Right lobe of liver (tissue), 6 donors: ENCODE data around the gene HSP90AB1. TPM values are rescaled to one million over a fixed set of nuclear protein-coding genes. Genes with fewer than 3 reads are reported as not detected.

Experiments
- ATAC-seq, 4 donors: fragments of 200-7000 bp; cut with Tn5 transposase; one replicate each; pipeline ENCODE4 v1.9.1; 2020; ENCODE audit warnings: mild to moderate bottlenecking in 4 of 4, moderate library complexity in 4 of 4
- DNase-seq, 3 donors: peaks; one replicate each; pipeline ENCODE4 v3.0.0-alpha.2; 2020
- H3K27ac ChIP-seq, 3 donors: fragments of 200-600 bp; one replicate each; pipeline ENCODE4 v1.8.0; 2022
- H3K27me3 ChIP-seq, 2 donors: fragments of 200-600 bp; one replicate each; pipeline ENCODE4 v1.8.0; 2022
- H3K36me3 ChIP-seq, 4 donors: fragments of 200-600 bp; sonication (generic) in 1 of 4; one replicate each; pipeline versions ENCODE4 v1.5.1 to v1.8.0; 2017 to 2022; ENCODE audit warnings: control low read depth in 1 of 4
- H3K4me1 ChIP-seq, 4 donors: fragments of 200-600 bp; sonication (generic) in 1 of 4; one replicate each; pipeline versions ENCODE4 v1.5.1 to v1.8.0; 2017 to 2022; ENCODE audit warnings: control low read depth in 1 of 4
- H3K4me3 ChIP-seq, 3 donors: fragments of 200-600 bp; one replicate each; pipeline ENCODE4 v1.8.0; 2022
- H3K9me3 ChIP-seq, 4 donors: fragments of 200-600 bp; sonication (generic) in 1 of 4; one replicate each; pipeline versions ENCODE4 v1.5.1 to v1.8.0; 2017 to 2022; ENCODE audit warnings: control low read depth in 1 of 4
- CTCF ChIP-seq, 4 donors: fragments of 200-600 bp in 3 of 4; fragments of 450-650 bp in 1 of 4; IDR thresholded peaks; one replicate each; pipeline versions ENCODE4 v1.5.1 to v1.8.0; 2016 to 2022; ENCODE audit warnings: antibody characterized with exemption in 4 of 4, mild to moderate bottlenecking in 2 of 4
- POLR2A ChIP-seq: fragments of 450-650 bp; IDR thresholded peaks from one replicate; pipeline ENCODE4 v1.6.1; 2017; ENCODE audit warnings: antibody characterized with exemption, mild to moderate bottlenecking
- WGBS: methylation state at CpG from one replicate; pipeline ENCODE4 v1.1.6; 2018; ENCODE audit warnings: low coverage, low lambda C conversion rate; ENCODE audit not compliant: insufficient coverage; ENCODE audit errors: missing lambda C conversion rate; 5-methylcytosine and 5-hydroxymethylcytosine counted together
- intact Hi-C, 2 donors: fragments of 100-400 bp; cut with DNase I; formaldehyde crosslinking; loops; one replicate each; pipeline versions ENCODE4 v1.11.2 to v1.14.1; 2022
- total RNA-seq, 6 experiments: library from RNA; depleted of rRNA in 2 of 6; stranded (reverse); fragments of >200 nt in 2 of 6; fragmentation: NEBNext Ultra II Directional in 3 of 6; extraction: Animal tissue kit (Norgen Biotek cat#: 25700) in 3 of 6; gene quantifications; one replicate each; pipeline versions ENCODE4 v1.1.0 to v1.2.4, GENCODE V29; 2016 to 2023
- donor health status: DM: no; HTN: yes; CAD: no.
- donor health status: DM: no; HTN: no; CAD: no.
- donor health status: DM: no; HTN: no; CAD: no.
- donor health status: DM: no; HTN: yes; CAD: no.
- donor health status: DM: no; HTN: yes; CAD: no.

Gene HSP90AB1
- total RNA-seq, 6 experiments from 2014 or later, result 183 to 566 (median 345) TPM

GRCh38 chr6:44201638-44202303 lies 45.1 kb upstream of the HSP90AB1 start:
- no peak for DNase-seq
- Histone ChIP-seq H3K9me3 (no peaks in the 10 kb centered on the region), H3K4me1 (no peaks in the 10 kb centered on the region), H3K36me3 (no peaks in the 10 kb centered on the region), H3K4me3 (no peak overlapping the region), H3K27ac (no peak overlapping the region), H3K27me3 (no peaks in the 10 kb centered on the region)
- ATAC-seq, result peak in 2 of 4 donors; percentile 13 to 46
- 65% methylated on average over 6 of the region's 11 CpGs for WGBS
- TF ChIP-seq POLR2A, result no peak
- TF ChIP-seq CTCF (IDR thresholded peaks at IDR 0.05), result no peak
- intact Hi-C loops, result no loop called here

GRCh38 chr6:44202332-44202971 lies 44.4 kb upstream of the HSP90AB1 start:
- Histone ChIP-seq H3K4me1 (no peaks in the 10 kb centered on the region), H3K36me3 (no peaks in the 10 kb centered on the region), H3K27me3 (no peaks in the 10 kb centered on the region), H3K27ac (no peak overlapping the region), H3K9me3 (no peaks in the 10 kb centered on the region), H3K4me3 (no peak overlapping the region)
- 53% methylated on average over 2 of the region's 4 CpGs for WGBS
- TF ChIP-seq POLR2A (no peak), CTCF (IDR thresholded peaks at IDR 0.05) (no peak)
- DNase-seq (no peak), ATAC-seq (peak; percentile 28 to 76 (median 56))
- intact Hi-C loops, result no loop called here

DNA sequence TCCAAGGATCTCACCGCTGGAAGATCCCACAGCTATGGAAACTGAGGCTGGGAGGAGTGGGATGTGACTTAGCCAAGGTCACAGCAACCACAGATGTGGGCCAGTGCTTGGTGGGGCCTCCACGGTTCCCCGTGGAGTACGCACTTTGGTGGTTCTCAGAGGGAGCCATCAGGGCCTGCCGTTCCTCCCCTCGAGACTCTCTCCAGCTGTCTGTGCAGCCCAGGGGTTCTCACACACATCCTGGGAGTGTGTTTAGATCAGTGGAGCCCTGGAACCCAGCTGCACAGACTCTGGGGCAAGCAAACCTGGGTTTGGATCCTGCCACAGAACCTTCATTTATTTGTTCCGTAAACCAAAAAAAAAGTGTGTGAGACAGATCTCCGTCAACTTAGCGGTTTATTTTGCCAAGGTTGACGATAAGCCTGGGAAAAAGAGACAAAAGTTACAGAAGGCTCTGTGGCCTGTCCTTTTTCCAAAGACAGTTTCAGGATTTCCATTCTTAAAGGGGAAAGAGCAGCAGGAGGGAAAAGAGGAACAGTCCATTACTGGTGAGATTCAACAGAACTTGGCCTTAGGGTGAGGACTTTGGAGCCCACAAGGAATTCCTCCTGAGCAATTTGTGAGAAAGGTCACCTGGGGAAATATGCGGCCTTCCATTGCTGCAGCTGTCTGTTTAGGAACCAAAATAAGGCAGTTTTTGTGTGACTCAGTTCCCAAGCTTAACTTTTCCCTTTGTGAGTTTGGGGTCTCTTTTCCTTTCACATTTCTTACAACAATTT lies 43.7 kb upstream of the HSP90AB1 start:
- Histone ChIP-seq H3K4me3 (no peak overlapping the region), H3K9me3 (no peaks in the 10 kb centered on the region), H3K4me1 (peaks cover 0 to 5% (median 2%) of the 10 kb centered on the region in 4 donors), H3K27ac (no peak overlapping the region), H3K36me3 (no peaks in the 10 kb centered on the region), H3K27me3 (no peaks in the 10 kb centered on the region)
- DNase-seq (no peak), ATAC-seq (no peak)
- intact Hi-C loops, result no loop called here
- no peak for TF ChIP-seq CTCF (IDR thresholded peaks at IDR 0.05)
- no peak for TF ChIP-seq POLR2A
- WGBS, result 75% methylated on average over 5 of the region's 11 CpGs

DNA sequence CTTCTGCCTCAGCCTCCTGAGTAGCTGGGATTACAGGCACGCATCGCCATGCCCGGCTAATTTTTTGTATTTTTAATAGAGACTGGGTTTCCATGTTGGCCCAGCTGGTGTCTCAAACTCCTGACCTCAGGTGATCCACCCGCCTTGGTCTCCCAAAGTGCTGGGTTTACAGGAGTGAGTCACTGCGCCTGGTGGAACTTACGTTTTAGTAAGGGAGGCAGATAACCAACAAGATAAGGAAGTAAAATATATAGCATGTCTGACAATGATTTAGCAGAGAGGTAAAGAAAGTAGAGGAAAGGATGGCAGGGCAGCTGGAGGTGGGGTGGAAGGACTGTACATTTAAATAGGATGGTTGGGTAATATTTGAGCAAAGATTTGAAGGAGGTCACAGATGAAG lies 42.9 kb upstream of the HSP90AB1 start:
- Histone ChIP-seq H3K27ac (no peak overlapping the region), H3K27me3 (no peaks in the 10 kb centered on the region), H3K4me3 (no peak overlapping the region), H3K36me3 (no peaks in the 10 kb centered on the region), H3K9me3 (no peaks in the 10 kb centered on the region), H3K4me1 (peaks cover 0 to 10% (median 4%) of the 10 kb centered on the region in 4 donors)
- no peak for ATAC-seq
- 92% methylated on average over 6 of the region's 6 CpGs for WGBS
- intact Hi-C loops, result no loop called here
- no peak for DNase-seq
- TF ChIP-seq POLR2A (no peak), CTCF (IDR thresholded peaks at IDR 0.05) (no peak)
